HepG2 (cell line): ENCODE measurements around the gene RPUSD3. TPM values are rescaled to one million over a fixed set of nuclear protein-coding genes. Genes with fewer than 3 reads are reported as not detected.

Source experiments
- EZH2 ChIP-seq: conservative IDR thresholded peaks from 2 replicates; pipeline ENCODE4 v1.6.1; 2012; ENCODE audit warnings: mild to moderate bottlenecking, low read depth, low read length, moderate library complexity
- FOSL2 ChIP-seq: sonication (generic); formaldehyde crosslinking; IDR thresholded peaks from 2 replicates; pipeline ENCODE4 v1.4.0; 2020; ENCODE audit warnings: missing genetic modification reagents
- HHEX ChIP-seq: IDR thresholded peaks from 2 replicates; pipeline ENCODE4 v1.6.1; 2016; ENCODE audit warnings: control low read depth
- RCOR2 ChIP-seq: IDR thresholded peaks from 2 replicates; pipeline ENCODE4 v1.6.1; 2016; ENCODE audit warnings: missing biosample characterization, missing genetic modification reagents
- RXRA ChIP-seq: sonication (generic); formaldehyde crosslinking; IDR thresholded peaks from 2 replicates; pipeline ENCODE4 v1.5.1; 2020; ENCODE audit warnings: missing genetic modification reagents
- TBL1XR1 ChIP-seq: fragments of 150-350 bp; IDR thresholded peaks from 2 replicates; pipeline ENCODE4 v1.6.1; 2014; ENCODE audit warnings: borderline replicate concordance, low read length; ENCODE audit not compliant: partially characterized antibody
- ZFP37 ChIP-seq: sonication (generic); formaldehyde crosslinking; IDR thresholded peaks from 2 replicates; pipeline ENCODE4 v1.4.0; 2020; ENCODE audit warnings: missing genetic modification reagents, borderline replicate concordance
- ZNF543 ChIP-seq: sonication (generic); formaldehyde crosslinking; IDR thresholded peaks from 2 replicates; pipeline ENCODE4 v1.4.0; 2020; ENCODE audit warnings: mild to moderate bottlenecking, missing genetic modification reagents
- ZNF615 ChIP-seq: sonication (generic); formaldehyde crosslinking; IDR thresholded peaks from 2 replicates; pipeline ENCODE4 v1.5.0; 2020; ENCODE audit warnings: mild to moderate bottlenecking, missing genetic modification reagents, borderline replicate concordance
- ZNF737 ChIP-seq: sonication (generic); formaldehyde crosslinking; IDR thresholded peaks from 2 replicates; pipeline ENCODE4 v1.5.0; 2020; ENCODE audit warnings: missing genetic modification reagents, mild to moderate bottlenecking, borderline replicate concordance
- ZNF788 ChIP-seq: sonication (generic); formaldehyde crosslinking; IDR thresholded peaks from 2 replicates; pipeline ENCODE4 v1.5.0; 2020; ENCODE audit warnings: mild to moderate bottlenecking, missing genetic modification reagents, borderline replicate concordance
- polyA plus RNA-seq, 8 experiments: library from polyadenylated mRNA; depleted of rRNA in 3 of 8; stranded (reverse) in 7 of 8; unstranded in 1 of 8; fragments of >200 nt; fragmentation: Illumina TruSeq in 4 of 8; extraction: Trizol in 4 of 8; gene quantifications; 2 replicates each; pipeline versions ENCODE4 v1.2.1 to v1.2.3, GENCODE V29; 2011 to 2016; ENCODE audit warnings: low read depth in 4 of 8, missing spikeins in 1 of 8, mixed read lengths in 1 of 8; ENCODE audit not compliant: insufficient read depth in 1 of 8
- total RNA-seq, 5 experiments: library from RNA; depleted of rRNA; stranded (reverse); fragments of >200 nt; fragmentation: Illumina TruSeq; extraction: Trizol; gene quantifications; 2 replicates each; pipeline ENCODE4 v1.2.3, GENCODE V29; 2016; ENCODE audit warnings: low read depth in 1 of 5
- TF ChIP-seq, protein P1 (sequence below): sonication (generic); formaldehyde crosslinking; IDR thresholded peaks from 2 replicates; pipeline ENCODE4 v1.5.0; 2020; ENCODE audit warnings: mild to moderate bottlenecking, low read depth, missing genetic modification reagents, borderline replicate concordance
- TF ChIP-seq, protein P2 (sequence below): sonication (generic); formaldehyde crosslinking; IDR thresholded peaks from 2 replicates; pipeline ENCODE4 v1.4.0; 2020; ENCODE audit warnings: mild to moderate bottlenecking, missing genetic modification reagents
- TF ChIP-seq, protein P3 (sequence below): sonication (generic); formaldehyde crosslinking; IDR thresholded peaks from 2 replicates; pipeline ENCODE4 v1.8.1; 2023; ENCODE audit warnings: missing genetic modification reagents, inconsistent platforms, borderline replicate concordance
- TF ChIP-seq, protein P4 (sequence below): sonication (generic); formaldehyde crosslinking; IDR thresholded peaks from 2 replicates; pipeline ENCODE4 v1.5.0; 2020; ENCODE audit warnings: missing genetic modification reagents
- TF ChIP-seq, protein P5 (sequence below): sonication (generic); formaldehyde crosslinking; IDR thresholded peaks from 2 replicates; pipeline ENCODE4 v1.4.0; 2020; ENCODE audit warnings: mild to moderate bottlenecking, missing genetic modification reagents

Gene RPUSD3
- total and polyA plus RNA-seq, 2 of the 13 experiments (the other 11 are each of a cell fraction or from before 2014, with no cell fraction given): 32.1 to 48.7 TPM

DNA sequence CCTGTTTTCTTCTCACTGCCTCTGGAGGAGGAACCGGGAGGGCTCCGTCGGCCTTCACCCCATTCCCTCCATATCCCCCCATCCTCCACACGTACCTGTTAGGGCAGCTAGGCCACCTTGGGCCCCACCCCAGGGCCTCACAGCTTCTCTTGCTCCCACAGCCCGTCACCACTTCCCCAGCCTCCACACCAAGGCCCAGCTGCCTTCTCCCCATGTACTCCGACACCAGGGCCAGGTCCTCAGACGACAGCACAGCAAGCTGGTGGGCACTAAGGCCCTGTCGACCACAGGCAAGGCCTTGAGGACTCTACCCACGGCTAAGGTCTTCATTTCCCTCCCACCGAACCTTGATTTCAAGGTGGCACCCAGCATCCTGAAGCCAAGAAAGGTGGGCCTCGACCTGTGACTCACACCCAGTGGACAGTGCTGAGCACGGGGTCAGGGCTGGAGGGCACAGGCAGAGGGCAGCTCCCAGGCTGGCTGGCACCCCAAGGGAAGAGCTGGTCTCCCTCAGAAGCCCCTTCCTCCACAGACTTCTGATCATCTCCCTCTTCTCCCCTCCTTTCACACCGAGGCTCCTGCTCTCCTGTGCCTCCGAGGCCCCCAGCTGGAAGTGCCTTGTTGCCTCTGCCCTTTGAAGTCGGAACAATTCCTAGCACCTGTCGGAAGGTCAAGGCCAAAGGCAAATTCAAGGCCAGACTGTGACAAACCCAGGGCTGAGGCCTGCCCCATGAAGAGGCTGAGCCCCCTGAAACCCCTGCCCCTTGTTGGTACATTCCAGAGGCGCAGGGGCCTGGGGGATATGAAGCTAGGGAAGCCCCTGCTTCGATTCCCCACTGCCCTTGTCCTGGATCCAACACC lies 9.1 kb downstream of the RPUSD3 start (continued):
- TF ChIP-seq, protein P1, sequence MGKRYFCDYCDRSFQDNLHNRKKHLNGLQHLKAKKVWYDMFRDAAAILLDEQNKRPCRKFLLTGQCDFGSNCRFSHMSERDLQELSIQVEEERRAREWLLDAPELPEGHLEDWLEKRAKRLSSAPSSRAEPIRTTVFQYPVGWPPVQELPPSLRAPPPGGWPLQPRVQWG (CRISPR knock-in tag): no peak
- TF ChIP-seq RCOR2 (CRISPR knock-in tag) (no peak), FOSL2 (CRISPR knock-in tag) (no peak), TBL1XR1 (peak; percentile 86), ZNF543 (CRISPR knock-in tag) (no peak), ZNF737 (CRISPR knock-in tag) (no peak), ZNF788 (CRISPR knock-in tag) (no peak), ZFP37 (CRISPR knock-in tag) (no peak), EZH2 (no peak), ZNF615 (CRISPR knock-in tag) (no peak), RXRA (CRISPR knock-in tag) (peak; percentile 88), HHEX (CRISPR knock-in tag) (no peak)
- TF ChIP-seq, protein P2, sequence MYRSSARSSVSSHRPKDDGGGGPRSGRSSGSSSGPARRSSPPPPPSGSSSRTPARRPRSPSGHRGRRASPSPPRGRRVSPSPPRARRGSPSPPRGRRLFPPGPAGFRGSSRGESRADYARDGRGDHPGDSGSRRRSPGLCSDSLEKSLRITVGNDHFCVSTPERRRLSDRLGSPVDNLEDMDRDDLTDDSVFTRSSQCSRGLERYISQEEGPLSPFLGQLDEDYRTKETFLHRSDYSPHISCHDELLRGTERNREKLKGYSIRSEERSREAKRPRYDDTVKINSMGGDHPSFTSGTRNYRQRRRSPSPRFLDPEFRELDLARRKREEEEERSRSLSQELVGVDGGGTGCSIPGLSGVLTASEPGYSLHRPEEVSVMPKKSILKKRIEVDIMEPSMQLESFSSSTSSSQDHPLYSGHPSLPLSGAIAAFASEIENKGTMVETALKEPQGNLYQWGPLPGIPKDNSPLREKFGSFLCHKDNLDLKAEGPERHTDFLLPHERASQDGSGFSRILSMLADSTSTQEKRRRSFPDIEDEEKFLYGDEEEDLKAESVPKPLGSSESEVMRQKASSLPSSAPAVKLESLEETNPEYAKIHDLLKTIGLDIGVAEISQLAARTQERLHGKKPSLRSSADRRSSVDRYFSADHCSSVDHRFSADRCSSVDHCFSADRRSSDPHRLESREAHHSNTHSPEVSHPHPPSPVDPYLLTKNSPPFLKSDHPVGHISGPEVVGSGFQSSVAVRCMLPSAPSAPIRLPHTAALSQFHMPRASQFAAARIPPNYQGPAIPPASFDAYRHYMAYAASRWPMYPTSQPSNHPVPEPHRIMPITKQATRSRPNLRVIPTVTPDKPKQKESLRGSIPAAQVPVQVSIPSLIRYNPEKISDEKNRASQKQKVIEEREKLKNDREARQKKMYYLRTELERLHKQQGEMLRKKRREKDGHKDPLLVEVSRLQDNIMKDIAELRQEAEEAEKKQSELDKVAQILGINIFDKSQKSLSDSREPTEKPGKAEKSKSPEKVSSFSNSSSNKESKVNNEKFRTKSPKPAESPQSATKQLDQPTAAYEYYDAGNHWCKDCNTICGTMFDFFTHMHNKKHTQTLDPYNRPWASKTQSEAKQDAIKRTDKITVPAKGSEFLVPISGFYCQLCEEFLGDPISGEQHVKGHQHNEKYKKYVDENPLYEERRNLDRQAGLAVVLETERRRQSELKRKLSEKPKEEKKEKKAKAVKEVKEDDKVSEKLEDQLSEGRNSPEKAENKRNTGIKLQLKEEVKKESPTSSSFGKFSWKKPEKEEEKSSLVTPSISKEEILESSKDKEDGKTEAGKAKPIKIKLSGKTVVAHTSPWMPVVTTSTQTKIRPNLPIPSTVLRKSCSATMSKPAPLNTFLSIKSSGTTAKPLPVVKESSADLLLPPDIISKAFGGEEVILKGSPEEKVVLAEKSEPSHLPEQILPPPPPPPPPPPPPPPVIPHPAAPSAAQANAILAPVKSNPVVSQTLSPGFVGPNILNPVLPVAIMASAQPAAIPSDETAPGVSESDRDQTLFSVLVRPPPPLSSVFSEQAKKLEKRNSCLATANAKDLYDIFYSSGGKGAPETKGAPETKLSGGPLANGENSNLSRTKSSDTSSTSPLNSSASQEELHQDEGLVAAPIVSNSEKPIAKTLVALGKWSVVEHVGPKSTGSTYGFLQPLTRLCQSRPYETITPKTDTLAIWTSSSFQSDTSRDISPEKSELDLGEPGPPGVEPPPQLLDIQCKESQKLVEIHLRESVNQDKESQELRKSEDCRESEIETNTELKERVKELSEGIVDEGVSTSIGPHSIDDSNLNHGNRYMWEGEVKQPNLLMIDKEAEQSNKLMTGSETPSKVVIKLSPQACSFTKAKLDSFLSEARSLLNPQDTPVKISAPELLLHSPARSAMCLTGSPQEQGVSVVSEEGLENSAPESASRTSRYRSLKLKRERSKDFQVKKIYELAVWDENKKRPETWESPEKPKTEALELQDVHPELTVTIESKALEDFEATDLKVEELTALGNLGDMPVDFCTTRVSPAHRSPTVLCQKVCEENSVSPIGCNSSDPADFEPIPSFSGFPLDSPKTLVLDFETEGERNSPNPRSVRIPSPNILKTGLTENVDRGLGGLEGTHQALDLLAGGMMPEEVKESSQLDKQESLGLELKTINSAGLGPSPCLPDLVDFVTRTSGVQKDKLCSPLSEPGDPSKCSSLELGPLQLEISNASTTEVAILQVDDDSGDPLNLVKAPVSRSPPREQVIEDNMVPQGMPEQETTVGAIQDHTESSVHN (CRISPR knock-in tag): no peak
- TF ChIP-seq, protein P3, sequence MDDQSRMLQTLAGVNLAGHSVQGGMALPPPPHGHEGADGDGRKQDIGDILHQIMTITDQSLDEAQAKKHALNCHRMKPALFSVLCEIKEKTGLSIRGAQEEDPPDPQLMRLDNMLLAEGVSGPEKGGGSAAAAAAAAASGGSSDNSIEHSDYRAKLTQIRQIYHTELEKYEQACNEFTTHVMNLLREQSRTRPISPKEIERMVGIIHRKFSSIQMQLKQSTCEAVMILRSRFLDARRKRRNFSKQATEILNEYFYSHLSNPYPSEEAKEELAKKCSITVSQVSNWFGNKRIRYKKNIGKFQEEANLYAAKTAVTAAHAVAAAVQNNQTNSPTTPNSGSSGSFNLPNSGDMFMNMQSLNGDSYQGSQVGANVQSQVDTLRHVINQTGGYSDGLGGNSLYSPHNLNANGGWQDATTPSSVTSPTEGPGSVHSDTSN (CRISPR knock-in tag): no peak
- TF ChIP-seq, protein P4, sequence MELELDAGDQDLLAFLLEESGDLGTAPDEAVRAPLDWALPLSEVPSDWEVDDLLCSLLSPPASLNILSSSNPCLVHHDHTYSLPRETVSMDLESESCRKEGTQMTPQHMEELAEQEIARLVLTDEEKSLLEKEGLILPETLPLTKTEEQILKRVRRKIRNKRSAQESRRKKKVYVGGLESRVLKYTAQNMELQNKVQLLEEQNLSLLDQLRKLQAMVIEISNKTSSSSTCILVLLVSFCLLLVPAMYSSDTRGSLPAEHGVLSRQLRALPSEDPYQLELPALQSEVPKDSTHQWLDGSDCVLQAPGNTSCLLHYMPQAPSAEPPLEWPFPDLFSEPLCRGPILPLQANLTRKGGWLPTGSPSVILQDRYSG (CRISPR knock-in tag): no peak
- TF ChIP-seq, protein P5, sequence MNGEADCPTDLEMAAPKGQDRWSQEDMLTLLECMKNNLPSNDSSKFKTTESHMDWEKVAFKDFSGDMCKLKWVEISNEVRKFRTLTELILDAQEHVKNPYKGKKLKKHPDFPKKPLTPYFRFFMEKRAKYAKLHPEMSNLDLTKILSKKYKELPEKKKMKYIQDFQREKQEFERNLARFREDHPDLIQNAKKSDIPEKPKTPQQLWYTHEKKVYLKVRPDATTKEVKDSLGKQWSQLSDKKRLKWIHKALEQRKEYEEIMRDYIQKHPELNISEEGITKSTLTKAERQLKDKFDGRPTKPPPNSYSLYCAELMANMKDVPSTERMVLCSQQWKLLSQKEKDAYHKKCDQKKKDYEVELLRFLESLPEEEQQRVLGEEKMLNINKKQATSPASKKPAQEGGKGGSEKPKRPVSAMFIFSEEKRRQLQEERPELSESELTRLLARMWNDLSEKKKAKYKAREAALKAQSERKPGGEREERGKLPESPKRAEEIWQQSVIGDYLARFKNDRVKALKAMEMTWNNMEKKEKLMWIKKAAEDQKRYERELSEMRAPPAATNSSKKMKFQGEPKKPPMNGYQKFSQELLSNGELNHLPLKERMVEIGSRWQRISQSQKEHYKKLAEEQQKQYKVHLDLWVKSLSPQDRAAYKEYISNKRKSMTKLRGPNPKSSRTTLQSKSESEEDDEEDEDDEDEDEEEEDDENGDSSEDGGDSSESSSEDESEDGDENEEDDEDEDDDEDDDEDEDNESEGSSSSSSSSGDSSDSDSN (CRISPR knock-in tag): no peak
